GM19351 (cell line): ENCODE measurements around the gene KRTAP5-10.
"Not testable (repeated sequence)": the region's sequence is repeated elsewhere in the genome, so short reads cannot be mapped to it uniquely, and the experiment has no call there.

ENCODE experiments used
- ATAC-seq: cut with Tn5 transposase; IDR thresholded peaks from one replicate; pipeline ENCODE4 v1.9.1; 2021; ENCODE audit warnings: mild to moderate bottlenecking, moderate library complexity; ENCODE audit not compliant: unreplicated experiment

KRTAP5-10 gene

GRCh38 chr11:71607520-71608216 is 42.3 kb downstream of the KRTAP5-10 start:
- ATAC-seq = not testable (repeated sequence)

GRCh38 chr11:71608272-71608671 is 42.9 kb downstream of the KRTAP5-10 start:
- ATAC-seq = not testable (repeated sequence)

GRCh38 chr11:71611218-71611910 is 46.0 kb downstream of the KRTAP5-10 start:
- not testable (repeated sequence) for ATAC-seq

- ATAC-seq = not testable (repeated sequence)
Measured at GRCh38 chr11:71613931-71614330, 48.6 kb downstream of the KRTAP5-10 start.

GRCh38 chr11:71614366-71614917 is 49.1 kb downstream of the KRTAP5-10 start:
- not testable (repeated sequence) for ATAC-seq

GRCh38 chr11:71615003-71615402 is 49.6 kb downstream of the KRTAP5-10 start:
- not testable (repeated sequence) for ATAC-seq
